ENCODE results near the gene STOM. TPM values are rescaled to one million over a fixed set of nuclear protein-coding genes. Genes with fewer than 3 reads are reported as not detected.

Gene STOM
- total RNA-seq, 3 donors from 2014 or later, result 79.7 to 335 (median 199) TPM

DNA sequence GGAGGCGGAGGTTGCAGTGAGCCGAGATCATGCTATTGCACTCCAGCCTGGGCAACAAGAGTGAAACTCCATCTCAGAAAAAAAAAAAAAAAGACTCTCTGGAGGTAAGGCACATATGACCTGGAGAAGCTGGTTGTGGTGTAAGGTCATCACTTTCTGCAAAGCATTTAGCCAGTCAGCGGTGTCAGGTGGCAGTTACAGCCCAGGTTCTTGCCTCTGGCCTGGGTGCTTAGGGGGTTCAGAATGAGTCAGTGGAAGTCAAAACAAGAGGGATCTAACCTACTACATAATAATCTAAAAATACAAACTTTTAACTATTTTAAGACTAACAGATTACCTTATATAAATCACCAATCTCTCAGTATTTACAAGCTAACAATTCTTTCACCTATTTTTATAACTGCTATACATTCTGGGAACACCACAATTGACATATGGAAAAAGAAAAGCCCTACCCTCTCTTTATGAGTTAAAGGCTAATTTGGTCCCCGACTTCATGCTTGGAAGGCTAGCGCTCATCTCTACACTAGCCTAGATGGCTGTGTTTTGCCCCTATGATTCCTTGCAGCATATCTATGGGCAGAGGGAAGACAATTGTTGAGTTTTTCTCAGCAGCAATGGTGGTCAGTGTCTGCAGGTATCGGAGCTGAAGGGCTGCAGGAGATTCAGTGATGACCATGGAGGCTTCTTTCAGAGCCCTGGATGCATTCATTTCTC lies 29.2 kb downstream of the STOM start:
- no peaks in the 10 kb centered on the region for H3K4me1 ChIP-seq (ENCODE audit: low read depth)
- ATAC-seq (no peak), DNase-seq (no peak)
- no peak overlapping the region for H3K4me3 ChIP-seq
- H3K36me3 ChIP-seq (ENCODE audit: low read depth), result no peaks in the 10 kb centered on the region
- intact Hi-C loops (cut with DNase I, micrococcal nuclease), result no loop called here
- TF ChIP-seq, protein P1, sequence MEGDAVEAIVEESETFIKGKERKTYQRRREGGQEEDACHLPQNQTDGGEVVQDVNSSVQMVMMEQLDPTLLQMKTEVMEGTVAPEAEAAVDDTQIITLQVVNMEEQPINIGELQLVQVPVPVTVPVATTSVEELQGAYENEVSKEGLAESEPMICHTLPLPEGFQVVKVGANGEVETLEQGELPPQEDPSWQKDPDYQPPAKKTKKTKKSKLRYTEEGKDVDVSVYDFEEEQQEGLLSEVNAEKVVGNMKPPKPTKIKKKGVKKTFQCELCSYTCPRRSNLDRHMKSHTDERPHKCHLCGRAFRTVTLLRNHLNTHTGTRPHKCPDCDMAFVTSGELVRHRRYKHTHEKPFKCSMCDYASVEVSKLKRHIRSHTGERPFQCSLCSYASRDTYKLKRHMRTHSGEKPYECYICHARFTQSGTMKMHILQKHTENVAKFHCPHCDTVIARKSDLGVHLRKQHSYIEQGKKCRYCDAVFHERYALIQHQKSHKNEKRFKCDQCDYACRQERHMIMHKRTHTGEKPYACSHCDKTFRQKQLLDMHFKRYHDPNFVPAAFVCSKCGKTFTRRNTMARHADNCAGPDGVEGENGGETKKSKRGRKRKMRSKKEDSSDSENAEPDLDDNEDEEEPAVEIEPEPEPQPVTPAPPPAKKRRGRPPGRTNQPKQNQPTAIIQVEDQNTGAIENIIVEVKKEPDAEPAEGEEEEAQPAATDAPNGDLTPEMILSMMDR (IDR thresholded peaks at IDR 0.05), result no peak
- H3K9me3 ChIP-seq, result no peaks in the 10 kb centered on the region

DNA sequence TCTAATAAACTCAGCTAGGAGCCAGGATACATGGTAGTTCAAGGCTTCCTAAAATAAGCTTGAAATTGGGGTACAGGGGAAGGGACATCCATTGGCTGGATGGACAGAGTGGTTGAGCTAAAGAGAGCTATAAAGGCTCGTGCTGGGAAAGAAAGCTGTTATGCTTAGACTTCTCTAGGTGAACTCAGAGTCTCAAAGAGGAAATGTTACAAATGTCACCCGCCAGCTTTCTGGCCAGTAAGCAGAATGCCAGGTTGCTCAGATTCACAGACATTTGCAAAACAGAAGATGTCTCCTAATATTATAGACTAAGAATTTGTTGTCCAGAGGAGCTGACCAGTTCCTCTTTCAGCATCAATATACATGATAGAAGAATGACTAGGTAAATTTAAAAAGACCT lies 30.6 kb downstream of the STOM start:
- Histone ChIP-seq H3K36me3 (ENCODE audit: low read depth) (no peaks in the 10 kb centered on the region), H3K4me3 (no peak overlapping the region), H3K4me1 (ENCODE audit: low read depth) (no peaks in the 10 kb centered on the region), H3K9me3 (no peaks in the 10 kb centered on the region)
- ATAC-seq (no peak), DNase-seq (no peak)
- TF ChIP-seq, protein P1 (IDR thresholded peaks at IDR 0.05), result no peak
- intact Hi-C loops (cut with DNase I, micrococcal nuclease), result no loop called here

DNA sequence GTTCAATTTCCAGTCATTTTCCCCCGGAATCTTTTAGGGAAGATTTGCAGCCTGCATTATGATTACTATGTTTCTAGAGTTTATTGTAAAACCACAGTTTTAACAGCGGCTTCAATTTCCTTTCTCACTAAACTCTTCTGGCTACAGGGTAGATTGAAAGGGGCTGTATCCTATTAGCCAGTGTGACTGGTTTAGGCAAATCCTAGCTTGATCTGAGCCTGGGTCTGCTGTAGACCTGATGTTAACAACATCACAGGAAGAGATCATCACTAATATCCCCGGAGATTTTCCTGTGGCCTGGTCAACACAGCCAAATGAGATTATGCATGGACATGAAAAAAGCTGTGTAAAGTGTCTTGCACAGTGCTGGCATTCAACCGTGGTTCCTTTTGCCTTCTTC lies 33.4 kb downstream of the STOM start:
- ATAC-seq, result no peak
- TF ChIP-seq, protein P1 (IDR thresholded peaks at IDR 0.05), result no peak
- no peak overlapping the region for H3K4me3 ChIP-seq
- DNase-seq, result no peak
- H3K9me3 ChIP-seq, result no peaks in the 10 kb centered on the region
- H3K36me3 ChIP-seq (ENCODE audit: low read depth), result no peaks in the 10 kb centered on the region
- intact Hi-C loops (cut with DNase I, micrococcal nuclease), result no loop called here
- H3K4me1 ChIP-seq (ENCODE audit: low read depth), result no peaks in the 10 kb centered on the region

DNA sequence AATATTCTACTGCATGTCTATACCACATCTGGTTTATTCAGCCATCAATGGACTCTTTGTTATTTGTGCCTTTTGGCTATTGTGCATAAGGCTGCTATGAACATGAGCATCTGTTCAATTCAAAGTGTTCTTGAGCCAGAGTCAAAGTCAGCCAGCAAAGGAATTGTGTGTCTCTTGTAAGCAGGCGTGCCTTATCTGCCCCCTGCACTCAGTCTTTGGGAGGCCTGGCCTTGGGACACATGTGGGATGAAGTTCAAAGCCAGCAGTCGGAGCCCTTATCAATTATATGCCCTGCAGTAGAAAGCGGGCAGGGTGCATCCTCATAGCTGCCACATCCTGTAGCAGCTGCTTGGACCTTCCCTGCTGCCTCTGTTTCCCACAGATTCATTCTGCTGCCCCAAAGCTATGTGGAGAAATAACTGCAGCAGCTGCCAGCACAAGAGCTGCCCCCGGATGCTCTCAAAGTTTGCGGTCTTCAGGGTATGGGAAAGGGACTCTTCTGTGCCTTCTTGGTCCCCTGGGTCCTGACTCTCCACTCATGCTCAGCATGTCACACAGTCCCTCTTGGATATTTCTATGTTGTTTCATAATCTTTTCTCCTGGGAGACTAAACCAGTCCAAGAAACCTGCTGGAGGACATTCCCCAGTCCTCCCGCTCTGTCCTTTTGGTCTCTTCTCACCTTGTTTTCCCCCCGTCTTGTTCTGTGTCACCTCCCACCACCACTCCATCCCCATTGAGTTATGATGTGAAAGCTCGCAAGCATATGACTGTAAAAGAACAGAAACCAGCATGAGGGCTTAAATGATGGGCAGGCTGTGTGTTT lies 35.9 kb downstream of the STOM start:
- Histone ChIP-seq H3K4me3 (no peak overlapping the region), H3K9me3 (no peaks in the 10 kb centered on the region), H3K4me1 (ENCODE audit: low read depth) (no peaks in the 10 kb centered on the region), H3K36me3 (ENCODE audit: low read depth) (peaks cover 4% of the 10 kb centered on the region)
- DNase-seq, result no peak
- intact Hi-C loops (cut with DNase I, micrococcal nuclease), result no loop called here
- TF ChIP-seq, protein P1 (IDR thresholded peaks at IDR 0.05), result no peak
- no peak for ATAC-seq

DNA sequence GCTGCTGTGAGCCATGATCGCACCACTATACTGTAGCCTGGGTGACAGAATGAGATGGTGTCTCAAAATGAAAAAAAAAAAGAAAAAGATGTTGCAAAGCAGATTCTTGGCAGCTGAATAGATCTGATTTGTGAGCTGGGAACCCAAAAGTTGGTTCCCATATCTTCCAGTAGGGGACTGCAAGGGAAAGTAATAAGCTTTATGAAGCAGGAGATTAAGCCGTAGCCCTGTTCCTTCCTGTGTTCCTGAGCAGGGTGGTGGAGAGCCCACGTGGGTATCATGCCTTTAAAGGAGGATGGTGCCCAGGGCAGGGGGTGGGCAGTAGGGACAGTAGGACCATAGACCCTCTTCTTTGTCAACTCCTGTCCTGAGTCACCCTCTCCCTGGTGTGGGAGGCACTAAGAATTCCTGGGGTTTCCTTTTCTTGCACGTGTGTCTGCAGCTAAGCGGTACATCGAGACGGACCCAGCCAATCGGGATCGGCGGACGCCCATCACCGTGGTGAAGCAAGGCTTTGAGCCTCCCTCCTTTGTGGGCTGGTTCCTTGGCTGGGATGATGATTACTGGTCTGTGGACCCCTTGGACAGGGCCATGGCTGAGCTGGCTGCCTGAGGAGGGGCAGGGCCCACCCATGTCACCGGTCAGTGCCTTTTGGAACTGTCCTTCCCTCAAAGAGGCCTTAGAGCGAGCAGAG lies 37.9 kb downstream of the STOM start:
- H3K4me1 ChIP-seq (ENCODE audit: low read depth), result no peaks in the 10 kb centered on the region
- H3K9me3 ChIP-seq, result no peaks in the 10 kb centered on the region
- H3K36me3 ChIP-seq (ENCODE audit: low read depth), result peaks cover 7% of the 10 kb centered on the region
- TF ChIP-seq, protein P1 (IDR thresholded peaks at IDR 0.05), result no peak
- ATAC-seq (peak; percentile 8), DNase-seq (no peak)
- no peak overlapping the region for H3K4me3 ChIP-seq
- intact Hi-C loops (cut with DNase I, micrococcal nuclease), result no loop called here

Measured in mucosa of descending colon (tissue), 3 donors.